ENCODE measurements around the gene DEPP1.

DEPP1 gene

DNA sequence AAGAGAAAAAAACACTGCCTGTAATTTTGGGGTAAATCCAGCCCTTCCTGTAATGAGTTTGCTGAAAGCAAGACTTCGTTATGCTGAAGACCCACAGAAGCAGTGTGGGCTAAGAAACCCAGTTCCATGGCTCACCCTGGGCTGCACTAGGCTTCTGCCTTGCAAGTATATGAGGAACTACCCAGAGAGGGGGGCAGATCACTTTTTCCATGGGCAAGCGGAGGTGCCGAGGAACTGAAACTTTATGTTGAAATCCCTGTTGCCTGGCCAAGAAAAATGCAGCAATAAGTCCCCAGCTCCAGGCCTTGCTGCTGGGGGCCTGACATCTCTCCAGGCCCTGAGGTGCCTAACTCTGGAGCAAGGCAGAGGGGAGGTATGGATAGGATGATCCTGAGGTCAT, 10.5 kb downstream of the DEPP1 start:
- peak overlapping the region in 3 of 5 donors; percentile 4 to 35 (median 21) for H3K9ac ChIP-seq (ENCODE audit: low read length in 5 of 5)
- H3K27ac ChIP-seq (ENCODE audit: low read depth, low read length) = peak overlapping the region; percentile 77
- H3K9me3 ChIP-seq (ENCODE audit: control insufficient read depth in 5 of 5, low read length in 5 of 5) = peaks cover 0 to 2% (median 0%) of the 10 kb centered on the region in 5 donors
- no peaks in the 10 kb centered on the region for H3K27me3 ChIP-seq (ENCODE audit: control insufficient read depth in 5 of 5, insufficient read depth in 4 of 5, low read length in 5 of 5)
- H3K4me3 ChIP-seq (ENCODE audit: low read depth in 1 of 5, low read length in 5 of 5) = peak overlapping the region in 2 of 5 donors; percentile 2 to 25
- peaks cover 0 to 43% (median 26%) of the 10 kb centered on the region in 5 donors for H3K36me3 ChIP-seq (ENCODE audit: control insufficient read depth in 5 of 5, insufficient read depth in 5 of 5, low read length in 5 of 5)
- H3K4me1 ChIP-seq (ENCODE audit: control insufficient read depth in 5 of 5, insufficient read depth in 5 of 5, low read length in 5 of 5) = peaks cover 28 to 83% (median 76%) of the 10 kb centered on the region in 5 donors

DNA sequence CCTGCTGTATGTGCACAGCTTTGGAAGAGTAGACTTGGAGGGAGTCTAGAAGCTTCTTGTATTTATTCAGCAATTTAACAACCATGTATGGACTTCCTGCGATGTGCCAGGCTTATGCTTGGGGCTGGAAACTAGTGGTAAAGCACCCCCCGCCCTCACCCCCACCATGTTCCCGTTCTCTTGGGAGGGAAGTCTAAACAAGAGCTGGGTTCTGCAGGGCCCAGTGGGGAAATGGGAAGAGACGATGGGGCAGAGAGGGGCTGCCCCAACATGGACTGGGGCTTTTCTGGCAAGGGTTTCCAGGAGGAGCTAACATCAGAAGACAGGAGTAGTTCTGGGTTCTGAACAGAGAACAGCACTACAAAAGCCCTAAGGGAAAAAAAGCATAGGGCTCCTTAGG, 11.0 kb downstream of the DEPP1 start:
- Histone ChIP-seq H3K27me3 (ENCODE audit: control insufficient read depth in 5 of 5, insufficient read depth in 4 of 5, low read length in 5 of 5) (no peaks in the 10 kb centered on the region), H3K9me3 (ENCODE audit: control insufficient read depth in 5 of 5, low read length in 5 of 5) (peaks cover 0 to 2% (median 0%) of the 10 kb centered on the region in 5 donors), H3K4me1 (ENCODE audit: control insufficient read depth in 5 of 5, insufficient read depth in 5 of 5, low read length in 5 of 5) (peaks cover 24 to 83% (median 76%) of the 10 kb centered on the region in 5 donors), H3K27ac (ENCODE audit: low read depth, low read length) (peak overlapping the region; percentile 77), H3K4me3 (ENCODE audit: low read depth in 1 of 5, low read length in 5 of 5) (no peak overlapping the region), H3K36me3 (ENCODE audit: control insufficient read depth in 5 of 5, insufficient read depth in 5 of 5, low read length in 5 of 5) (peaks cover 0 to 39% (median 26%) of the 10 kb centered on the region in 5 donors), H3K9ac (ENCODE audit: low read length in 5 of 5) (peak overlapping the region in 3 of 5 donors; percentile 4 to 35 (median 21))

DNA sequence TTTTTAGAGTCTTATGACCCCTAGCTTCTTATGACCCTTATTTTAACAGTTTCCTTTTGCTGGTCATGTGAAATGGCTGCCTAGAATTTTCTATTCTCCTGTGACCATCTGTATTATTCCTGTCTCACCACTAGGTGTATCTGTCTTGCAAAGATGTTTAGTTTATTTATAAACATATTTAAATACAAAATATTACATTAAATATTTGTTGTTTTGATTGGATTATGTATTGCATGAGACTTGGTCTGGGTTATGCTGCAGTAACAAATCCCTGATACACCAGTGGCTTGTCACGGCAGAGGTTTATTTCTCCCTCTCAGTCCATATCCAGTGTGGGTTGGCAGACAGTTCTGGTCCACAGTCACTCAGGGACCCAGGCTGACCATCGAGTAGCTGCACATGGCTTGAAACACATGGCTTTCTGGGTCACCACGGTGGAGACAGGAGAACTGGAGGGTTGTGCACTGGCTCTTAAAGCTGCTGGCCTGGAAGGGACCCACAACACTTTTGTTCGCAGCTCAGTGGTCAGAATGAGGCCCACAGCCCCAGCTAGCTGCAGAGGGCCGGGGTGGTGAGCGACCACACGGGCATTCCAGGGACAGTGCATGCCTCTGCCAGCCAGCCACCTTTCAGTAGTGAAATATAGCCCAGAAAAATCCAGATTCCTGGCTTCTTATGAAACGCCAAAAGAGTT, 11.6 kb downstream of the DEPP1 start:
- Histone ChIP-seq H3K27ac (ENCODE audit: low read depth, low read length) (peak overlapping the region; percentile 77), H3K4me3 (ENCODE audit: low read depth in 1 of 5, low read length in 5 of 5) (no peak overlapping the region), H3K4me1 (ENCODE audit: control insufficient read depth in 5 of 5, insufficient read depth in 5 of 5, low read length in 5 of 5) (peaks cover 26 to 87% (median 83%) of the 10 kb centered on the region in 5 donors), H3K27me3 (ENCODE audit: control insufficient read depth in 5 of 5, insufficient read depth in 4 of 5, low read length in 5 of 5) (no peaks in the 10 kb centered on the region), H3K9ac (ENCODE audit: low read length in 5 of 5) (peak overlapping the region in 1 of 5 donors; percentile 17), H3K9me3 (ENCODE audit: control insufficient read depth in 5 of 5, low read length in 5 of 5) (peaks cover 0 to 2% (median 0%) of the 10 kb centered on the region in 5 donors), H3K36me3 (ENCODE audit: control insufficient read depth in 5 of 5, insufficient read depth in 5 of 5, low read length in 5 of 5) (peaks cover 0 to 33% (median 22%) of the 10 kb centered on the region in 5 donors)

DNA sequence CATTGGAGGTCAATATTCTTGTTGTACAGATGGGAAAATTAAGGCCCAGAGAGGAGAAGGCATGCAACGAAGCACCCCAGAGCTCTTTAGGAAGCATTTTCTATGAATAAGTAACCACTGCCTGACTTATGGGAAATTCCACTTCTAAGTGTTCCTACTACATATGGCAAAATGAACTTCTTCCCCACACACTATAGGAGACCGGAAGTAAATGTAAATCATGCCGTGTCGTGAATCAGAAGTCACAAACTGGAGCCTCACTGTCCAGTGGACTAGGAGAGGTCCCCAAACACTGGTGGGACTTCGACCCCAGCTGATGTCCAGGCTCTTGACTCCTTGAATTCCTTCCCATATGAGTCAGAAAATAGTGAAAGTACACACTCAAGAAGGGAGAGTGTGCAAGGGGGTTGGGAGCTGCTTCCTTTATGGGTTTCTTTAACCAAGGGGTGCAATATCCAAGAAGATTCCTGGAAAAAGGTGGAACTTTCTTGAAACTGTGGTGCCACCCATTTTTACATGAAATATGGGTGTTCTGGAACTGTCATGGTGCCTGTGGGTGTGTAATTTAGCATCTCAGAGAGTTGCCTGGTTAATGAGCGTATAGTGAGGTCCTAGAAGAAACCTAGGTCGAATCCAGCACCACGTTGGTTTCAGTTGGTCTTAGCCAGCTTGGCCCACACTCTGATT, 12.3 kb downstream of the DEPP1 start:
- H3K9ac ChIP-seq (ENCODE audit: low read length in 5 of 5) = no peak overlapping the region
- H3K9me3 ChIP-seq (ENCODE audit: control insufficient read depth in 5 of 5, low read length in 5 of 5) = peaks cover 0 to 2% (median 0%) of the 10 kb centered on the region in 5 donors
- peaks cover 27 to 90% (median 89%) of the 10 kb centered on the region in 5 donors for H3K4me1 ChIP-seq (ENCODE audit: control insufficient read depth in 5 of 5, insufficient read depth in 5 of 5, low read length in 5 of 5)
- H3K36me3 ChIP-seq (ENCODE audit: control insufficient read depth in 5 of 5, insufficient read depth in 5 of 5, low read length in 5 of 5) = peaks cover 0 to 26% (median 15%) of the 10 kb centered on the region in 5 donors
- H3K27ac ChIP-seq (ENCODE audit: low read depth, low read length) = peak overlapping the region; percentile 62
- H3K4me3 ChIP-seq (ENCODE audit: low read depth in 1 of 5, low read length in 5 of 5) = no peak overlapping the region
- H3K27me3 ChIP-seq (ENCODE audit: control insufficient read depth in 5 of 5, insufficient read depth in 4 of 5, low read length in 5 of 5) = no peaks in the 10 kb centered on the region

DNA sequence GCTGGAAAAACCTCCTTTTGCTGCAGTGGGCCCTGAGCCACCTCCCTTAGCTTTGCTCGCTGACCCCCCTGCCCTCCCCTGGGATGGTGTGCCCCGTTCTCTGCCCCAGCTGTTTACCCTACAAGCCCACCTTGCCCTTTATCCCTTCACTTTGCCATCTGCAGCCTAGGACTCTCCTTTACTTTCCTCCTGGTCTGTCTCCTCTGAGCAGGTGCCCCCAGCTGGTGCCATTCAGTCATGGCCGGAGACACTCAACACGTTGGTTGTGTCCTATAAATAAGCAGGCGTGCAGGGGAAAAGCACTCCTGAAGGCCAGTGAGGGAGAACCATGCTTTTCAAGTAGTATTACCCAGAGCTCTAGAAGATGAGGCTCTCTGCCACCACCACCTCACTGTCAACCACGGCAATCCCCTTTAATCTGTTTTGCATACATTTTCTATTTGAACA, 12.9 kb downstream of the DEPP1 start:
- H3K27me3 ChIP-seq (ENCODE audit: control insufficient read depth in 5 of 5, insufficient read depth in 4 of 5, low read length in 5 of 5) = no peaks in the 10 kb centered on the region
- H3K36me3 ChIP-seq (ENCODE audit: control insufficient read depth in 5 of 5, insufficient read depth in 5 of 5, low read length in 5 of 5) = peaks cover 0 to 20% (median 9%) of the 10 kb centered on the region in 5 donors
- H3K4me3 ChIP-seq (ENCODE audit: low read depth in 1 of 5, low read length in 5 of 5) = no peak overlapping the region
- peaks cover 0 to 2% (median 0%) of the 10 kb centered on the region in 5 donors for H3K9me3 ChIP-seq (ENCODE audit: control insufficient read depth in 5 of 5, low read length in 5 of 5)
- H3K27ac ChIP-seq (ENCODE audit: low read depth, low read length) = peak overlapping the region; percentile 13
- H3K4me1 ChIP-seq (ENCODE audit: control insufficient read depth in 5 of 5, insufficient read depth in 5 of 5, low read length in 5 of 5) = peaks cover 28 to 96% (median 95%) of the 10 kb centered on the region in 5 donors
- H3K9ac ChIP-seq (ENCODE audit: low read length in 5 of 5) = no peak overlapping the region

DNA sequence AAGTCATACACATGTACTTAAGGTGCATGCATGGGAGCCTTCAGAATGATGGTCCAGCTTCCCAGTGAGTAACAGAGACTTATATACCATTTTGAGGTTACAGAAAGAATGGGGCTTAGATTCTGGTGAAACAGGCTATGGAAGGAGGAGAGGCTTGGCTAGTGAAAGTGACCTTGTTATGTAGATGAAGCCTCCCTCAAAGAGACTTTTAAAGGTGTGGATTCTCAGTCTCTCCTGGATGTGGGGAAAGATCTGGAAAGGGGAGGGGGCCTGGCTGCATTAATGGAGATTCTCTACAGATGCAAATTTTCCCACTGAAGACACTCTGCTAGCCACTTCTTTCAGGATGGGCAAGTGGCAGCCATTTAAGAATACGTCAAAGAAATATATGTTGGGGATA, 13.5 kb downstream of the DEPP1 start:
- Histone ChIP-seq H3K9ac (ENCODE audit: low read length in 5 of 5) (no peak overlapping the region), H3K36me3 (ENCODE audit: control insufficient read depth in 5 of 5, insufficient read depth in 5 of 5, low read length in 5 of 5) (peaks cover 0 to 14% (median 4%) of the 10 kb centered on the region in 5 donors), H3K4me1 (ENCODE audit: control insufficient read depth in 5 of 5, insufficient read depth in 5 of 5, low read length in 5 of 5) (peaks cover 32 to 100% (median 99%) of the 10 kb centered on the region in 5 donors), H3K27ac (ENCODE audit: low read depth, low read length) (peak overlapping the region; percentile 13), H3K27me3 (ENCODE audit: control insufficient read depth in 5 of 5, insufficient read depth in 4 of 5, low read length in 5 of 5) (no peaks in the 10 kb centered on the region), H3K4me3 (ENCODE audit: low read depth in 1 of 5, low read length in 5 of 5) (no peak overlapping the region), H3K9me3 (ENCODE audit: control insufficient read depth in 5 of 5, low read length in 5 of 5) (peaks cover 0 to 2% (median 0%) of the 10 kb centered on the region in 5 donors)

DNA sequence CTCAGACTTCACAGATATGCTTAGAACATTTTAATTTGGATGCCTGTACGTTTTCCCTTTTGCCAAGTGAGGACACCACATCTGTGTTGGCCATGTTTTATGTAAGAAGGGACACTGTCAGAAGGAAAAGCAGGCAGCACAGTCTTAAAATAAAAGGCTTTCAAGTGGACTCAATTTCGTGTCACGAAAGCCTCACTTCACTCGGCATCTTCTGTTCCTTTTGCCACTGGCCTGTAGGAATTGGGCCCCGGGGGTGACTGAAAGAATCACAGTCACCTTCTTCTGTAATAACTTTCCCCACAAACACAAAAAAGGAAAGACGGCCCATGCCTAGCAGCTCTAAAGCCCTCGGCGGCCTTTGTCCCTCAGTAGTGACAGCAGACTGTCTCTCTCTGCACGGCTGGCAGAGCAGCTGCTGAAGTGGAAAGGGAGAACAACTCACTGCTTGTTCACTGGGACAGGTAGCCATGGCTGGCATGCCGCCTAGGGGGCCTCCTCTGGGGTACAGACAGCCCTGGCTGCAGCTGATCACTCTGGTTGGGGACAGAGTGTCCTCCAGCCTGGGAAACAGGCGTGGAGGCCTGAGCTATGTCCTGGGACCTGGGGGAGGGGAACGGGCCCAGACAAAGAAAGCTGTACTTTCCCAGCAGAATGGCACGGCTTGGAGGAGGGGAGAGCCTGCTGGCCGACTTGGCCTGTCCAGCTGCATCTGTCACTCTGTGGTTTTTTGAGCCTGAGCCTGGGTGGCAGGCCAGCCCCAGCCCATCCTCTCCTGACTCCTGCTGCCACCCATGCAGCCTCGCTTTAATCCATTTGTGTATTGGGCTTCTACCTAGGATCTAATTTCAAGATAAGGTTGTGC, 14.6 kb downstream of the DEPP1 start:
- Histone ChIP-seq H3K4me3 (ENCODE audit: low read depth in 1 of 5, low read length in 5 of 5) (peak overlapping the region in 3 of 5 donors; percentile 23 to 88 (median 34)), H3K36me3 (ENCODE audit: control insufficient read depth in 5 of 5, insufficient read depth in 5 of 5, low read length in 5 of 5) (peaks cover 0 to 4% (median 0%) of the 10 kb centered on the region in 5 donors), H3K27me3 (ENCODE audit: control insufficient read depth in 5 of 5, insufficient read depth in 4 of 5, low read length in 5 of 5) (no peaks in the 10 kb centered on the region), H3K27ac (ENCODE audit: low read depth, low read length) (peak overlapping the region; percentile 93), H3K4me1 (ENCODE audit: control insufficient read depth in 5 of 5, insufficient read depth in 5 of 5, low read length in 5 of 5) (peaks cover 29 to 97% (median 94%) of the 10 kb centered on the region in 5 donors), H3K9me3 (ENCODE audit: control insufficient read depth in 5 of 5, low read length in 5 of 5) (peaks cover 0 to 2% (median 0%) of the 10 kb centered on the region in 5 donors), H3K9ac (ENCODE audit: low read length in 5 of 5) (peak overlapping the region in 3 of 5 donors; percentile 25 to 44 (median 26))

DNA sequence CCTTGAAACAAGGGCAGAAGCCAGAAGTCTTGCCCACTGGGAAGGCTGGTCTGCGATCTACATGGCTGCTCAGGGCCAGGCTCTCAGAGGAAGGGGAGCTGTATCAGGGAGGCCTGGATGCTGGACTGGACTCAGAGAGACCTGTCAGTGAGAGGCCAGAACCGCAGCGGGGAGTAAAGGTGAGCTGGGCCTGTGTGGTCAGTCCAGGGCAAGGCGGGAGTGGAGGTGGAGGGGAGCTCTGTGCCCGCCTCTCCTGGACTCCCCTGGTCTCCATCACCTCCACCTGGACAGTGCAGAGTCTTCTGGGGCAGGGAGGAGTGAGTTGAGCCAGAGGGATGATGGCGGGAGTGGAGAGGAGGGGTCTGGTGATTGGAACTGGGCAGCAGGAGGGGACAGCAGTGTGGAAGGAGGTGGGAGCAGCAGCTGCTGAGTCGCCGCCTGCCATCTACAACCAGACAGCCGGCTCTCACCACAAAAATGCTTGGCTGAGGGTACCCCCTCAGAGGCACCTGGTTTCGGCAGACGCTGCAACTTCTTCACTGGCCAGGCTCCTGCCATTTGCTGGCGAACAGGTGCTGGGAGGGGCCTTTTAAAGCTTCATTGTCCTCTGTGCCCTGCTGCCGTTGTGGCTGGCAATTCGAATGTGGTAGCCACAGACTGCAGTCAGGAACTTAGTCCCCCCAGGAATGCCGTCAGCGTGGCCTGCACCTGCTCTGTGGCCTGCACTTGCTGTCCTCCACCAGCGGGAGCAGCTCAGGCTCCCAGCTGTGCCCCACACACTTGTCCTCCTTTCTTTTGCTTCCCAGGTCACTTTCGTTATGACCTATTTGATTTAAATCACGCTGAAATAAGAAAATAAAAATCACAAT, 15.5 kb downstream of the DEPP1 start:
- H3K27ac ChIP-seq (ENCODE audit: low read depth, low read length) = peak overlapping the region; percentile 93
- H3K27me3 ChIP-seq (ENCODE audit: control insufficient read depth in 5 of 5, insufficient read depth in 4 of 5, low read length in 5 of 5) = no peaks in the 10 kb centered on the region
- peak overlapping the region in 2 of 5 donors; percentile 34 to 88 for H3K4me3 ChIP-seq (ENCODE audit: low read depth in 1 of 5, low read length in 5 of 5)
- no peaks in the 10 kb centered on the region for H3K36me3 ChIP-seq (ENCODE audit: control insufficient read depth in 5 of 5, insufficient read depth in 5 of 5, low read length in 5 of 5)
- no peaks in the 10 kb centered on the region for H3K9me3 ChIP-seq (ENCODE audit: control insufficient read depth in 5 of 5, low read length in 5 of 5)
- H3K9ac ChIP-seq (ENCODE audit: low read length in 5 of 5) = peak overlapping the region in 4 of 5 donors; percentile 11 to 38 (median 26)
- H3K4me1 ChIP-seq (ENCODE audit: control insufficient read depth in 5 of 5, insufficient read depth in 5 of 5, low read length in 5 of 5) = peaks cover 23 to 97% (median 94%) of the 10 kb centered on the region in 5 donors

Measured in subcutaneous abdominal adipose tissue (tissue), 5 donors.